Vagina (tissue), 2 donors: ENCODE results near the gene COL17A1. TPM values are rescaled to one million over a fixed set of nuclear protein-coding genes. Genes with fewer than 3 reads are reported as not detected.

Experiments
- DNase-seq, 2 donors: peaks; one replicate each; pipeline ENCODE4 v3.0.0-alpha.2; 2017; ENCODE audit errors: extremely low spot score in 2 of 2
- H3K27ac ChIP-seq: fragments of 200-600 bp; sonication (generic); one replicate; pipeline ENCODE4 v1.5.1; 2019
- H3K27me3 ChIP-seq: fragments of 200-600 bp; sonication (generic); one replicate; pipeline ENCODE4 v1.5.1; 2019
- H3K36me3 ChIP-seq, 2 donors: fragments of 200-600 bp; sonication (generic); one replicate each; pipeline ENCODE4 v1.5.1; 2017 to 2019
- H3K4me1 ChIP-seq: fragments of 200-600 bp; sonication (generic); one replicate; pipeline ENCODE4 v1.5.1; 2019
- H3K4me3 ChIP-seq, 2 donors: fragments of 200-600 bp; sonication (generic); 1 replicate in 1 of 2; 2 replicates in 1 of 2; pipeline ENCODE4 v1.5.1; 2016 to 2019
- H3K9me3 ChIP-seq: fragments of 200-600 bp; sonication (generic); one replicate; pipeline ENCODE4 v1.5.1; 2019
- CTCF ChIP-seq, 3 experiments: fragments of 450-650 bp in 2 of 3; fragments of 200-600 bp in 1 of 3; sonication (generic) in 1 of 3; IDR thresholded peaks; one replicate each; pipeline ENCODE4 v1.5.1; 2017 to 2019; ENCODE audit warnings: antibody characterized with exemption in 3 of 3, mild to moderate bottlenecking in 2 of 3, moderate library complexity in 2 of 3
- POLR2A ChIP-seq, 2 donors: fragments of 450-650 bp; IDR thresholded peaks; one replicate each; pipeline ENCODE4 v1.6.1; 2017; ENCODE audit warnings: antibody characterized with exemption in 2 of 2, mild to moderate bottlenecking in 2 of 2, moderate library complexity in 2 of 2
- POLR2AphosphoS5 ChIP-seq, 2 donors: sonication (generic); formaldehyde crosslinking; IDR thresholded peaks; one replicate each; pipeline ENCODE4 v1.9.0; 2017; ENCODE audit warnings: antibody characterized with exemption in 2 of 2, mild to moderate bottlenecking in 2 of 2, low read depth in 1 of 2; ENCODE audit not compliant: insufficient read depth in 1 of 2
- intact Hi-C: fragments of 100-400 bp; cut with DNase I; formaldehyde crosslinking; loops from one replicate; pipeline ENCODE4 v1.15.1; 2023
- total RNA-seq: library from RNA; depleted of rRNA; stranded (reverse); fragments of >200 nt; gene quantifications from one replicate; pipeline ENCODE4 v1.2.3, GENCODE V29; 2016

The COL17A1 gene
- total RNA-seq, 1 donor from 2014 or later = 149 TPM

GRCh38 chr10:103991393-103992128, 94.1 kb downstream of the COL17A1 start:
- no peak overlapping the region for H3K27ac ChIP-seq
- peaks cover 0 to 22% of the 10 kb centered on the region in 2 donors for H3K36me3 ChIP-seq
- no peaks in the 10 kb centered on the region for H3K27me3 ChIP-seq
- no peaks in the 10 kb centered on the region for H3K9me3 ChIP-seq
- intact Hi-C loops = loop anchor here (10.0 kb wide), 1 partner anchor 267 kb away; no protein-coding TSS in a partner anchor
- no peak overlapping the region for H3K4me3 ChIP-seq
- H3K4me1 ChIP-seq = peaks cover 37% of the 10 kb centered on the region
- TF ChIP-seq CTCF (IDR thresholded peaks at IDR 0.05) (no peak), POLR2AphosphoS5 (IDR thresholded peaks at IDR 0.05; ENCODE audit: insufficient read depth in 1 of 2, low read depth in 1 of 2) (no peak), POLR2A (IDR thresholded peaks at IDR 0.05) (no peak)
- no peak for DNase-seq

GRCh38 chr10:103990531-103990930, 95.1 kb downstream of the COL17A1 start:
- Histone ChIP-seq H3K4me3 (no peak overlapping the region), H3K9me3 (no peaks in the 10 kb centered on the region), H3K27ac (no peak overlapping the region), H3K27me3 (no peaks in the 10 kb centered on the region), H3K36me3 (peaks cover 0 to 20% of the 10 kb centered on the region in 2 donors), H3K4me1 (peaks cover 44% of the 10 kb centered on the region)
- intact Hi-C loops = loop anchor here (10.0 kb wide), 1 partner anchor 266 kb away; no protein-coding TSS in a partner anchor
- no peak for DNase-seq
- TF ChIP-seq CTCF (IDR thresholded peaks at IDR 0.05) (no peak), POLR2A (IDR thresholded peaks at IDR 0.05) (no peak), POLR2AphosphoS5 (IDR thresholded peaks at IDR 0.05; ENCODE audit: insufficient read depth in 1 of 2, low read depth in 1 of 2) (no peak)

GRCh38 chr10:103990121-103990520, 95.6 kb downstream of the COL17A1 start:
- TF ChIP-seq POLR2A (IDR thresholded peaks at IDR 0.05) = no peak
- TF ChIP-seq CTCF (IDR thresholded peaks at IDR 0.05) = no peak
- no peak for TF ChIP-seq POLR2AphosphoS5 (IDR thresholded peaks at IDR 0.05; ENCODE audit: insufficient read depth in 1 of 2, low read depth in 1 of 2)
- H3K36me3 ChIP-seq = peaks cover 0 to 20% of the 10 kb centered on the region in 2 donors
- H3K4me1 ChIP-seq = peaks cover 46% of the 10 kb centered on the region
- no peak overlapping the region for H3K27ac ChIP-seq
- no peak for DNase-seq
- no peak overlapping the region for H3K4me3 ChIP-seq
- intact Hi-C loops = loop anchor here (10.0 kb wide), 1 partner anchor 265 kb away; no protein-coding TSS in a partner anchor
- H3K27me3 ChIP-seq = no peaks in the 10 kb centered on the region
- no peaks in the 10 kb centered on the region for H3K9me3 ChIP-seq

- TF ChIP-seq POLR2A (IDR thresholded peaks at IDR 0.05) (no peak), CTCF (IDR thresholded peaks at IDR 0.05) (no peak), POLR2AphosphoS5 (IDR thresholded peaks at IDR 0.05; ENCODE audit: insufficient read depth in 1 of 2, low read depth in 1 of 2) (no peak)
- Histone ChIP-seq H3K4me1 (peaks cover 75% of the 10 kb centered on the region), H3K36me3 (no peaks in the 10 kb centered on the region), H3K4me3 (no peak overlapping the region), H3K27me3 (no peaks in the 10 kb centered on the region), H3K27ac (no peak overlapping the region), H3K9me3 (no peaks in the 10 kb centered on the region)
- DNase-seq = no peak
- intact Hi-C loops = no loop called here
Measured at GRCh38 chr10:103986360-103986759, 99.3 kb downstream of the COL17A1 start.

GRCh38 chr10:103985726-103986125, 100.0 kb downstream of the COL17A1 start:
- Histone ChIP-seq H3K4me1 (peaks cover 75% of the 10 kb centered on the region), H3K36me3 (no peaks in the 10 kb centered on the region), H3K9me3 (no peaks in the 10 kb centered on the region), H3K27ac (no peak overlapping the region), H3K27me3 (no peaks in the 10 kb centered on the region), H3K4me3 (no peak overlapping the region)
- TF ChIP-seq POLR2AphosphoS5 (IDR thresholded peaks at IDR 0.05; ENCODE audit: insufficient read depth in 1 of 2, low read depth in 1 of 2) = no peak
- TF ChIP-seq CTCF (IDR thresholded peaks at IDR 0.05) = no peak
- TF ChIP-seq POLR2A (IDR thresholded peaks at IDR 0.05) = no peak
- DNase-seq = no peak
- intact Hi-C loops = no loop called here
